ENCODE measurements around the gene ZNF133.
"Not testable (repeated sequence)": the region's sequence is repeated elsewhere in the genome, so short reads cannot be mapped to it uniquely, and the experiment has no call there.

ZNF133 gene

DNA sequence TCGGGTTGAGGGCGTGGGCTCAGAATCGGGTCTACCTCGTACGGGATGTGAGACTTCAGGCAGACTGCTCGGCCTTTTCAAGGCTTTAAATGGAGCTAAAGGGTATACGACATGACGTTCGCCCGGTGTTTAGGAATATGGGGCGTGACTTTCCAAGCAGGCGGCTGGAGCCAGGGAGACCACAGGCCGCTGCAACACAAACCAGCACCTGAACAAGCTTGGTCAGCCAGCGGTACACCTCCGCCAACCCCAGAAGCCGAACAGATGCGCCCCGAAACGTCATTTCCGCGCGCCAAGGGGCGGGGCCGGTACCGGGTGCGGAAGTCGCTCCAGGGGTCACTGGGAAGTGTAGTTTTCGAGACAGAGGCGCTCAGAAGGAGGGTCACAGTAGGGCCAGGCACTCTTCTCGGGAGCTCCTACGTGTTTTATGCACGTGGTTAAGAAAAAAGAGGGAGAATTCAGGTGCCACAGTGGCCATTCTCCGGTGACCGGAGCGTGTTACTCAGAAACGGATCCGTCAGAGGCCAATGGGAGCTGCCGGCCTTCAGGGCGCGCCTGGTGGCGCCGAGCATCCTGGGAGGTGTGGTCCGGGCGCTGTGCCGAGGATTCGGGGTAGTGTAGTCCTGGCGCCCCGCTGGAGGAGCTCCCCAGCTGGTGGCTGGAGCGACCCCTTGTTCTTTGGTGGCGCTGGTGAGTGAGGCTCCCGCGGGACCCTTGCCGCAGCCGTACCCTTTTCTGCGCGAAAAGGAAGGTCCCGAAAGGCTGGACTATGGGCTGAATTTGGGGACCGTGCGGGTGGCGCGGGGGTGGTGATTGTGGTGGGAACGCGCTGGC, at the start of gene ZNF133:
Gene ZNF133, plus strand, starts transcription at position 613 of the 834 bp plus-strand sequence. CDS start 17,160 bp downstream, outside the sequence.
- peak; percentile 35 for DNase-seq

DNA sequence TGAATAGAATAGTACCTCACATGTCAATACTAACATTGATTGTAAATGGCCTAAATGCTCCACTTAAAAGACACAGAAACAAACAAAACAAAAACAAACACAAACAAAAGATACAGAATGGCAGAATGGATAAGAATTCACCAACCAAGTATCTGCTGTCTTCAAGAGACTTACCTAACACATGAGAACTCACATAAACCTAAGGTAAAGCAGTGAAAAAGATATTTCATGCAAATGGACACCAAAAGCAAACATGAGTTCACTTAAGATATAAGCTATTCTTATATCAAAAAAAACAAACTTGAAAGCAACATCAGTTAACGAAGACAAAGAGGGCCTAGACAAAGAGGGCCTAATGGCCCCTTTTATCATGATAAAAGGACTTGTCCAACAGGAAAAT, 47.3 kb upstream of the ZNF133 start:
- DNase-seq = no peak

DNA sequence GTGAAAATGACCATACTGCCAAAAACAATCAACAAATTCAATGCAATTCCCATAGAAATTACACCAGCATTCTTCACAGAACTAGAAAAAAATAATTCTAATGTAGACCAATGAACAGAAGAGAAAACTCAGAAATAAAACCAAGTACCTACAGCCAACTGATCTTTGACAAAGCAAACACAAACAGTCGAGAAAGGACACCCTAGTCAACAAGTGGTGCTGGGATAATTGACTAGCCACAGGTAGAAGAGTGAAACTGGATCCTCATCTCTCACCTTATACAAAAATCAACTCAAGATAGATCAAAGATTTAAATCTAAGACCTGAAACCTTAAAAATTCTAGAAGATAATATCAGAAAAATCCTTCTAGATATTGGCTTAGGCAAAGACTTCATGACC, 44.5 kb upstream of the ZNF133 start:
- DNase-seq = no peak

DNA sequence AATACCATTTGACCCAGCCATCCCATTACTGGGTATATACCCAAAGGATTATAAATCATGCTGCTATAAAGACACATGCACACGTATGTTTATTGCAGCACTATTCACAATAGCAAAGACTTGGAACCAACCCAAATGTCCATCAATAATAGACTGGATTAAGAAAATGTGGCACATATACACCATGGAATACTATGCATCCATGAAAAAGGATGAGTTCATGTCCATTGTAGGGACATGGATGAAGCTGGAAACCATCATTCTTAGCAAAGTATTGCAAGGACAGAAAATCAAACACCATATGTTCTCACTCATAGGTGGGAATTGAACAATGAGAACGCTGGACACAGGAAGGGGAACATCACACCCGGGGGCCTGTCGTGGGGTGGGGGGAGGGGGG, 39.8 kb upstream of the ZNF133 start:
- DNase-seq = not testable (repeated sequence)

DNA sequence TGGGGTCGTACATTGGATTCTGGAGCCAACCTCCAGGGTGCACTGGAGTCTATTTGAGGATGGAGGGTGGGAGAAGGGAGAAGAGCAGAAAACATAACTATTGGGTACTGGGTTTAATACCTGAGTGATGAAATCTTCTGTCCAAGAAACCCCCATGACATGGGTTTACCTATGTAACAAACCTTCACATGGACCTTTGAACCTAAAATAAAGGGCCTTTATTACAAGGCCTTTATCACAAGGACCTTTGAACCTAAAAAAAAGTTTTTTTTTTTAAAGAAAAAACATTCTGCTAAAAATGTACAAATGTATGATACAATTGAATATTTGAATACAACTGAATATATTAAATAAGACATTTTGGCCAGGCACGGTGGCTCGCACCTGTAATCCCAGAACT, 38.1 kb upstream of the ZNF133 start:
- no peak for DNase-seq

DNA sequence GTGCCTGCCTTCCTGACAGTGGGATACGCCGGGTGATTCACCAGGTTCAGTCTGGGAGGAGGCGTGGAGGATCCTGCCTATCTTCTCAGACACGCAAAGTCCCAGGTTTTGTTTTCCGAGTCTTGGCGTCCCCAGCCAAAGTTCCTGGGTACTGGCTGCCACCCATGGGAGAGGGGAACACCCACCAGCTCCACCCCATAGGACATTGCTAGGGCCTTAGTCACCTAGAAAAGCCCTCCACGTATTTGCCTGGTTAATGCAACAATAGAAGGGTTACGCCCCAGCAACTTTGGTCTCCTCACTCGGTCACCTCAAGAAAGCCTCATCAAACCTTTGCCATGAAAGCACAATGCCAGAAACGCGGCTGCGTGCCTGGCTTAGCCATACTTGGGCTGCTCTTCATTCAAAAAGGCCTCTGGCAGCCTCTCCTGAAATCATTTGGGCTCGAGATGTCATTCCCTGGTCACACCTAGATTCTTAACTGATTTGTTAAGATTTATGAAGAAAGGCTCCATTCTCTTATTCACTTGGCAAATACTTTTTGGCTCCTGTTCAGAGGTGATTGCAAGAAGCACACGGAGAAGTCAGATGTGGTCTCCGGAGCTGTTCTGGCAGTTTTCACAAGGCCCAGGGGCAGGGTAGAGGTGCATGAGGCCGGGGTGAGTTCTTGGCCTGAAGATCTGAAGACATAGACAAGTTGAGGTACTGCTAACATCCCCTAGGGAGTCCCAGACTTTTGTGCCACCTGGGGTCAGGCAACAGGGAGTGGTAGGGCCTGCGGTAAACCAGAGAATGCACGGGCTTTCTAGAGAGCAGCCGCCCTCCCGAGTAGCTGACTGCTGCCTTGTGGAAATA, 35.5 kb upstream of the ZNF133 start:
- no peak for DNase-seq

DNA sequence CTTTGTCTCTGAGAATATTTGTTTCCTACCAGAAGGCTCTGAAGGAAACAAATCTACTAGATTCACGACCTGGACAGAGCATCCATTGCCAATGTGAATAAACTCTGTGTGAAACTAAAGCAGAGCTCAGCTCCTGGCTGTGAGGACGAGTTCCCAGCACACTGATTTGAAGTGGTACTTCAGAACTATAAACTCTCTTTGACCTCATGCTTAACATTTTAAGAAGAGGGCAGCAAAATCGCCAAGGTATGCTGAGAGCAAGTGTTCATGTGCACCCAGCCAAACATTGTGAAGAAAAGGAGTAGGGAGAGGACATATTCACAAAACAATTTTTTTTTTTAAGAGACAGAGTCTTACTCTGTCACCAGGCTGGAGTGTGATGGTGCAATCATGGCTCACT, 33.7 kb upstream of the ZNF133 start:
- DNase-seq = no peak

DNA sequence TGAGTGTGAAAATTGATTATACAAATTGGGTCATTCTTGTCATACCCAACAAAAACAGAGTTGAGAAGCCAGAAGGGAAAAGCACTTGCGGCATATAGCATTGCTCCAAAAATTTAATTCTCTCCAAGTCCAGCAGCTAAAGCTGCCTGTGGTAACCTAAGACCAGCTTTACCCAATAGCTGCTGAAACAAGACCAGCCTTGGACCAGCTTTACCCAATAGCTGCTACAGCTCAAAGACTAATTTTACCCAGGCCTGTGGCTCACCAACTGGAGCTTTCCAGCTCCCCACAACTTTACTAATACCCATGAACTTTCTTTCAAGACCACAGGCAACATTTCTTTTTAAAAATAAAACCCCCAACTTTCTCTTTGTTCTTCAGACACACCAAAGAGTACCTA, 32.8 kb upstream of the ZNF133 start:
- no peak for DNase-seq

DNA sequence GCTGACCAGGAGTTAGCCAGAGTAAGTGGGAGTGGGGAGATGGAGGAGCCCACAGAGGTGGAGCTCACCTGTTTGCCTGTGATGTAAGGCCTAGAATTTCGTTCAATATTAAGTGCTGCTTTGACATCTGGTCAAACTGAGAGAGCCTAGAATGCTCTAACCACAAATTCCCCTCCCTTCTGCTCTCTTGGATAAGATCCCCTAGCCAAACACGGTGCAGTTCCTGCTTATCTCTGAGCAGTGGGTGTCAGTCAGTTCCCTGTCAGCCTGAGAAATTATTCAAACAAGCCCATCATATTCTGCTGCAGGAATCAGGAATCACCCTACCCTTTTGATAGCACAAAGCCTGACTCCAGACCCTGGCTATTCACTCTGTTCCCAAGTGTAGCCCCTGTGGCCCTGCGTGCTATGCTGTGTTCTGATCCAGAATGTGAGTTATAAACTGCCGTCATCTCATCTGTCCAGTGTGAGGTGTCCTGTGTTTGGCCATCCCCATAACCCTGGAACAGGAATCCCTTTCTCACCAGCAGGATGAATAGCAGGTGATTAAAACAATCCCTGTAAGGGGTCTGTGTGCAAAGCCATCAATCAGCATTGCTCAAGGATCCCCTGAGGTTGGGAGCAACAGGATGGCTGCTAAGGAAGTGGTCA, 31.8 kb upstream of the ZNF133 start:
- no peak for DNase-seq

DNA sequence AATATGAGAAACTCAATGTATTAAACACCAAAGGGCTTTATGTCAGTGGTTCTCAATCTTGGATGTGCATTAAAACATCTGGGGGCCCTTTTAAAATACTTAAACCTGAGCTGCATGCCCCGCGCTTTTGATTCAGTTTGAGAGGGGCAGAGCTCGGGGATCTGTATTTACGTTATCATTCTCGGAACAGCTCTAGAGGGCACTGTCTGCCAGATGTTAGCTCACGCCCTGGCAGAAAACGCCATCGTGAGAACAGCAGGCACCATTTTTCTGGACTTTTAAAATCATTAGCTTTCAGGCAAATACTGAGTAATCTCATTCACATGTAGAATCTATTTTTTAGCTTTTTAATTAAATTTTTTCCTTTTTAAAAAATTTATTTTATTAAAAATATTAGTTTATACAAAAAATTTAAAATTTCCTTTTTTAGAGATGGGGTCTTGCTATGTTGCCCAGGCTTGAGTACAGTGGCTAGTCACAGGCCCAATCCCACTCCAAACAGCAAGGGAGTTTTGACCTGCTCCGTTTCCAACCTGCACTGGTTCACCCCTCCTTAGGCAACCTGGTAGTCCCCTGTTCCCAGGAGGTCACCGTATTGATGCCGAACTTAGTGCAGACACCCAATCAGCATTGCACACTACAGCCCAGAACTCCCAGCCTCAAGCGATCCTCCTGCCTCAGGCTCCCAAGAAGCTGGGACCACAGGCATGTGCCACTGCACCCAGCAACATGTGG, 30.0 kb upstream of the ZNF133 start:
- no peak for DNase-seq

DNA sequence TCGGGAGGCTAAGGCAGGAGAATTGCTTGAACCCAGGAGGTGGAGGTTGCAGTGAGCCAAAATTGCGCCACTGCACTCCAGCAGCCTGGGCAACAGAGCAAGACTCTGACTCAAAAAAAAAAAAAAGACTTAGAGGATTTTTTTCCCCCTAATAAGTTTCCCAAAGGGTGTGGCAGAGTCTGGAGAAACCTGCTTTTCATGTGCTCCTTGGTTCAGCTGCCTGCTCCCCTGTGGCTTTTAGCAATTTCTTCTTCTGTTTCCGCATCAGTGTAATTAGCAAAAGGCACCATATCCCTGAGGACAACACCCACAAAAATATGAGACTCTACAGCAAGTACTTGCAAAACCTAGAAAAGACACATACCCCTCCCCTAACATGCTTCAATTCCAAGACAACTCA, 28.6 kb upstream of the ZNF133 start:
- no peak for DNase-seq

DNA sequence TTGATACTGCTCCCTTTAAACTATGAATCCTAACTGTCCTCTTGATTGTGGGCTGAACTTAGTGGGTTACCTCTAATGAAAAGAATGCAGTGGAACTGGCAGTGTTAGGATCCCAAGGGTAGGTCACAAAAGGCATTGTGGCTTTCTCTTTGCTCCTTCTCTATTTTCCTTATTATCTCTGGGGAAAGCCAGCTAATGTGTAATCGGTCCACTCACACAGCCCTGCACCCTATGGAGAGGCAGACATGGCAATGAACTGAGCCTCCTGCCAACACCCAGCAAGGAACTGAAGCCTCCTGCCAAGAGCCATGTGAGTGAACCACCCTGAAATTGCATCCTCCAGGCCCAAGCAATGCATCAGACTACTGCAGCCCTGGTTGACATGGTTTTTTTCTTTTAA, 24.6 kb upstream of the ZNF133 start:
- no peak for DNase-seq

DNA sequence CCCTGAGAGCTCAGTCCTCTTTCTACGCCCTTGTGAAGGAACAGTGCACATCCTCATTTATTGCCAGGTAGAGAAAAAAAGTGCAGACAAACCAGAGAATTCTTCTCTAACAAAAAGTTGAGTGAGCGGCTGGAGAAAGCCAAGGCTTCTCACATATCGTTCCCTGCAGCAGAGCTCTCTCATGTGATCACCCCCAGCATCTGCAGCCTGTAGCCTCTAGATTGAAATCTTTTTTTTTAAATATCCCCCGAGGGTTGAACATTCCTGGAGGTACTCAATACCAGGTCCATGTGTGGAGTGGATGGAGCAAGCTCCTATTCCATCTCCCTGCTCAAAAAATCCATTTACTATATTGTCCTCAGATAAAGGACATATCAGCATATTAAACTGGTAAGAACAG, 22.9 kb upstream of the ZNF133 start:
- no peak for DNase-seq

DNA sequence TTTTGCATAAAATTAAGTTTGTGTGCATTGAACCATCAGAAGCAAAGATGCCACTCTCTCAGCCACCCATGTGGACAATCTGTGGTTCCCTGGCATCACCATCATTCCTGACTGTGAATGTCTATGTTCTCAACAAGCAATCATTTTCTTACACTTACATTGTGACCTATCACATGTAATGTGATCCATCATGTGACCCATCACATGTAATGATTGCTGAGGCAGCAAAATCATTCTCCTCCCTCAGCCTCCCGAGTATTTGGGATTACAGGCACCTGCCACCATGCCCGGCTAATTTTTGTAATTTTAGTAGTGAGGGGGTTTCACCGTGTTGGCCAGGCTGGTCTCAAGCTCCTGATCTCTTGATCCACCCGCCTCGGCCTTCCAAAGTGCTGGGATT, 22.0 kb upstream of the ZNF133 start:
- no peak for DNase-seq

DNA sequence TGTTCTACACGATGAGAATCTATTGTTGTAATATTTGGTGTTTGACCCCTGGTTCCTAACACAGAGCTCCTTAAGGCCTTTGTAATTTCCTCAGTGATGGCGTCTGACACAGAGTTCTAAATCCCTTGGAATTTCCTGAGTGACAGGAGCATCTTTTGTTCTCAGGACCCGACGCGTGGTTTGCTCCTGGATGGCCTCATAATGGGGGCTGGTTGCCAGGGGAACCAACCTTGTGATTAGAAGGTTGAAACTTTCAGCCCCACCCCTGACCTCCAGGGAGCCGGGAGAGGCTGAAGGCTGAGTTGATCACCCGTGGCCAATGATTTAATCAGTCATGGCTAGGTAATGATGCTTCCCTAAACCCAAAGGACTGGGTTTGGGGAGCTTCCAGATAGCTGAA, 20.5 kb upstream of the ZNF133 start:
- no peak for DNase-seq

DNA sequence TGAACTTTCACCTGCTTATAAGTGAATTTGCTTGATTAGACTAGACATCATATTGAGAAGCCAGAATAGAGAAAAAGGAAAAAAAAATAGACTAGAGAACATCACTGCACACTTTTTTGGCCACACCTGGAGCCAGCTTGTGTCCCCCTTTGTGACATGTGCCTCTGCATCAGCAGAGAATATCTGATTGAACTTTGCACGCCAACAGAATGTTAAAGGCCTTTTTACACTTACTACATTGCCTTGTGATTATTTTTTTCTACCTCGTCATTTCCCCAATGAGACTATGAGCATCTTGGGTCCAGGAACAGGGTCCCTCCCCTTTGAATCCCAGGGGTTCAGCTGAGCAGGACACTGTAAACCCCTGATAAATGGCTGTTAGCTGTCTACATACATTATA, 17.2 kb upstream of the ZNF133 start:
- no peak for DNase-seq

DNA sequence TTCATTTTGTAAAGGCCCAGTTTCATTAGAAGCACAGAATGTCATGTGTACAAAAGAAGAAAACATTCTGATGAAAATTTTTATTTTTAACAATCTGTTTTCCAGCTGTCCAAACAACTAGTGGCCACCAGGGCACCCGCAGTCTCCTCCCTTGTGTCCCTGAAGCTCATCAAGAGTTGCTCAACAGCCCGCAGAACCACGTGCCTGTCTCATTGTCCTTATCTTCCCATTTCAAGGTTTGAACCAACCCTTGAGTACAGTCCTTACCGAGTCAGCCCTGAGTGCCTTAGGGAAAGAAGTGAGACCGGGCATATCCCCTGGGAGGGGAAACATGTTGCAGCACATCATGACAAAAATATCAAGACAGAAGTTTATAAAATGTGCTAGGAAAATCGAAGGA, 15.9 kb upstream of the ZNF133 start:
- no peak for DNase-seq

DNA sequence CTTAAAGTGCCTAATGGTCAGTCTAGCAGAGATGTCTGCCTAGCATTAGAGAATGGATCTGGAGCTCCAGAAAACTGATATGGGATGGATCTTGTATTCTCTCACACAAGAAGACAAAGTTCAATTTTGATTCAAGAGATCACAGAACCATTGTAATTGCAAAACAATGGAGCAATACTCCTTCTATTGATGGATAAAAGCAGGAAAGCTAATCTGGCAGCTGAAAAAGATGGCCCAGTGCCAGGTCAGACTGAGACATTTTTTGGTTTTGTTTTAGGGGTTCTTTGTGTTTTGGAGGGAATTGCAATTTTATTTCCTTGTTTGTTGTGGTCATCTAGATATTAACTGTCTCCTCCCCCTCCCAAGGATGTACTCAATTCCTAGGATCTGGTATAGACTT, 14.6 kb upstream of the ZNF133 start:
- no peak for DNase-seq

DNA sequence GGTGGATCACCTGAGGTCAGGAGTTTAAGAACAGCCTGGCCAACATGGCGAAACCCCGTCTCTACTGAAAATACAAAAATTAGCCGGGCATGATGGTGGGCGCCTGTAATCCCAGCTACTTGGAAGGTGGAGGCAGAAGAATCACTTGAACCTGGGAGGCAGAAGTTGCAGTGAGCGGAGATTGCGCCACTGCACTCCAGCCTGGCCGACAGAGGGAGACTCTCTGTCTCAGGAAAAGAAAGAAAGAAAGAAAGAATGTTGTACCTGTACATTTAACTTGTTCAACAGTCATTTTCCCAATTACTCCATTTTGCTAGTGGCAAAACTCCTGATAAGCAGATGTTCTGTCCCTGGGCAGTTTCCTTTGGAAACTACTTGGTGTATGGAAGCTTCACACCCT, 12.4 kb upstream of the ZNF133 start:
- not testable (repeated sequence) for DNase-seq

DNA sequence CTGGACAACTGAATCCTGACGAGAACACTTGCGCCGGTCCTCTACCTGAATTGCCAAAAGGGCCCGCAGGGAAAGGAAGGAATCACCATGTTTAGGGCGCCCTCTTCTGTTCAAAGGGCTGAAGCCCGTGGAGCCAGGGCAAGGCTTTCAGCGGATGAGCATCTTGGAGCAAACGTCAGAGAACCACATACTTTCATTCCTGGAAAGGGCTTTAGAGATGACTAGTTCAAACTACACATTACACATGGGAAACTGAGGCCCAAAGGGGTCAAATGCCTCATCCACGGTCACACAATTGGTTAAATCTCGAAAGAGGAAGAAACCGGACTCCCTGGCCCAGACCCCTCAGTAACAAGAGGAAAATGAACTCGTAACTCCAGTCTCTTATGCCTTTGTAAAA, 11.5 kb upstream of the ZNF133 start:
- peak; percentile 11 for DNase-seq

DNA sequence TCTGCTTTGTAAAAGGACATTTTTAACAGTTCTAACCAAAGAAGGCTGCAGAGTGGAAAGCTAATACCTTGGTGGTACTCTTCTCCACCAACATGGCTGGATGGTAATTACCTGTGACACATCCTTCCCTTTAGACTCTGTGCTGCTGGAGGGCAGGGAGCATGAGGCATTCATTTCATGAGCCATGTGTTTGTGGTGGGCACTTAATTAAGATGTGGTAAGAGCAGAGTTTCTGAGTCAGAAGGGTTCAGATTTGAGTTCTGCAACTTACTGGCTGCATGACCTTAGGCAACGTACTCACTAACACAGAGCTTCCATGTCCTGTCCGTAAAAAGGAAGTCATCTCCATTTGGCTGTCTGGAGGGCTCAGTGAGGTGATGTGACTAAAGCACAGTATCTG, 9.1 kb upstream of the ZNF133 start:
- DNase-seq = no peak

DNA sequence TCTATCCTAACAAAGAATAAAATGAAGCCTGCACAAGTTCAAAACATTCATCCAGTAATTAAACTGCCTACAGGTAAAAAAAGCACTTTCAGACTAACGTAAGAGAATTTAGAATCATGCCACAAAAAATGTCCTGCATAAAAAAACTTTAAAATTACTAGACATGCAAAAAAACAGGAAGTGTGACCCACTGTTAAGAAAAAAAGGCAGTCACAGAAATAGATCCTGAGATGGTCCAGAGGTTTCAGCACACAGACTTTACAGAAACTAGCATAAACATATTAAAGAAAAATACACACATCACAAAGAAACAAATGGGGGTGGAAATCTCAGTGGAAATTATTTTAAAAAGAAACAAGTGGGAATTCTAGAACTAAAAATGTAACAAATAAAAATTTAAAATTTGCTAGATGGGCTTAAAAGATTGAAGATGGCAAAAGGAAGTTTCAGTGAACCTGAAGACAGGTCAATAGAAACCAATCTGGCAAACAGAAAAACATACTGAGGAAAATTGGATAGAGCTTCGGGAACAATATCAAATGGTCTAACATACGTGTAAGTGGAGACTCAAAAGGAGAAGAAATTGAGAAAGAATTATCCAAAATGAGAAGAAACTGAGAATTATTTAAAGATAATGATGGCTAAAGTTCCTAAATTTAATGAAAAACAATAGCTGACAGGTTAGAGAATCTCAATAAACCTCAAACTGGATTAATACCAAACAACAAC, 3.4 kb upstream of the ZNF133 start:
- DNase-seq = no peak

All from NCI-H187 treated with DMSO at 0.1 percent for 48 hours (cell line).